ENCODE data around the gene CDH22.

CDH22 gene

DNA sequence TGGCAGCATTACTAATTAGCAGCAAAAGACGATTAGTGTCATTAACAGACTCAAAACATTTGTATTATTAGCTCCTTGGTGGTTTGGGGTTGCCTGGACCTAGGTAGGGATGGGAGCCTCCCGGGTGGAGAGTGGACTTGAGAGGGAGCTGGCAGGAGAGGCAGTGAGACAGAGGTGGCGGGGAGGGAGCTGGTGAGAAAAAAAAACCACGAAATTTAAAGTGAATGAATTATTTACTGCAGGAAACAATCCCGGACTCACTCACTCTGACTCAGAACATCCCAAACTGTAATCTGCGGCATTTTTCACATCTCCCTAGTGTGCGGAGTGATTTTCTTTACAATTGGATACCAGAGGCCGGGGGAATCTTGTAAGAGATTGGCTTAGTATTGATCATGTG lies 14.3 kb upstream of the CDH22 start:
- no peak for DNase-seq

DNA sequence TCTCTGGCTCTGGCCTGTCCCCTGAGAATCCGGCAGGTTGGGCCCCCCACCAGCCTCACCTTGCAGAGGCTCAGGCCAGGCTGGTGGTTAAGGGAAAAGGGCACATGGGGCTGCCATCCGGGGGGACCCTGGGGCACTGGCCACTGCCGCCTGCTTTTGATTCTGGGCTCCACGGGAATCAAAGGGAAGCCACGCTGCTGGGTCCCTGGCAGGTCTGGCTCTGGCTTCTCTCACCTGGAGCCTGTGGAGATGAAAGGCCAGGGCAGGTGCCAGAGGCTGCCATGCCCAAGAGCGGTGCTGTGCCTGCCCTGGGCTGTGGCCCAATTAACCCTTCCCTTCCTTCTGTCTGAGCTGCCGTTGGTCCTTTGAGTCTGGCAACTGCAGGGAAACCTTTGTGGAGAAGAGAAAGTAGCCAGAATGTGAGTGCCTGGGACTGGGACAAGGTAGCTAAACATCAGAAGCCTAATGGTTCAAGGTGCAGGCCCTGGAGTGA lies 9.4 kb upstream of the CDH22 start:
- no peak for DNase-seq

DNA sequence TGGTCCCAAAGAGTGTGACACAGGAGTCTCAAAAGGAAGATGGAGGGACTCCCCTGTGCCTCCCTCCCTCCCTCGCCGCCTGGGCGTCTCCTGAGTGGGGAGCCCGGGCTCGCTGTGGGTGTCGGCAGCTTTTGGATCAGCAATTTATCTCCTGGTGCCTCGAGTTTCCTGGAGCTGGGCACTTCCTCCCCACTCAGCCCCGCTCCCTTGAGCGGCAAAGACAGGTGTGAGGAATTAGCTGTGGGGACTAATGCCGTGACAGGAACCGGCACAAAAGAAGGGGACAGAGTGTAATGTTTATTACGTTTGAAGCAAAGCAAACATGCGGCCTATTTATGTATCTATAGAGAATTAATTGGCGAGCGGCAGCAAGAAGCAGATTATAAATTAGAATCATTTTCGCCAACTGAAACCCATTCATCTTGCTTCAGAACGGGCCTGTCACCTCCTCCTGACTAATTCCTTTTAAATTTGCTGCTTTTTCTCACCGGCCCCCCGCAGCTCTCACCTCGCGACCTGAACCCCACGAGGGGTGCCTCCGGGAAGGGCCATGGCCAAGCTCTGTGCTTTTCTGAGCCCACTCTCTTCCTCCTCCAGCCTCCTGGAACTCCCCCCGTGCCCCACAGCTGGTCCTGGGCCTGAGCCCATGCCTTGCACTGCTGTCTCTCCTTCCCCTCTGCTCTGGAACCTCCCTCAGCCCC lies 8.8 kb upstream of the CDH22 start:
- DNase-seq: no peak

DNA sequence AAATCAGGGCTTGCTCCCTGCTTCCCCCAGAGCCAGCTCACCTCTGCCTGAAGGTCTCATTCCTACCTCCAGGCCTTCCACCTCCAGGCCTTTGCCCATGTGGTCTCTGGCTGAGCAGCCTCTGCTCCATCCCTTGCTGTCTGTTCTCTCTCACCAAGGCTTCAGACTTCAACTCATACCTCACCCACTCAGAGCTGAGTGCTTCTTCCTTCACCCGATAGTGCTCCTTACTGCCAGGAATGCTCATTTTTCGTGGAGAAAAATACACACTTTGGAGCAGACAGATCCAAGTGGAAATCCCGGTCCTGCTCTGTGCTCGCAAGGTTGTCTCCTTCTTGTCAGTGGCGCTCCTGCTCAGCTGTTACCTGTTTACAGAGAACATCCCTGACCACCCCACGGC lies 7.0 kb upstream of the CDH22 start:
- DNase-seq: no peak

DNA sequence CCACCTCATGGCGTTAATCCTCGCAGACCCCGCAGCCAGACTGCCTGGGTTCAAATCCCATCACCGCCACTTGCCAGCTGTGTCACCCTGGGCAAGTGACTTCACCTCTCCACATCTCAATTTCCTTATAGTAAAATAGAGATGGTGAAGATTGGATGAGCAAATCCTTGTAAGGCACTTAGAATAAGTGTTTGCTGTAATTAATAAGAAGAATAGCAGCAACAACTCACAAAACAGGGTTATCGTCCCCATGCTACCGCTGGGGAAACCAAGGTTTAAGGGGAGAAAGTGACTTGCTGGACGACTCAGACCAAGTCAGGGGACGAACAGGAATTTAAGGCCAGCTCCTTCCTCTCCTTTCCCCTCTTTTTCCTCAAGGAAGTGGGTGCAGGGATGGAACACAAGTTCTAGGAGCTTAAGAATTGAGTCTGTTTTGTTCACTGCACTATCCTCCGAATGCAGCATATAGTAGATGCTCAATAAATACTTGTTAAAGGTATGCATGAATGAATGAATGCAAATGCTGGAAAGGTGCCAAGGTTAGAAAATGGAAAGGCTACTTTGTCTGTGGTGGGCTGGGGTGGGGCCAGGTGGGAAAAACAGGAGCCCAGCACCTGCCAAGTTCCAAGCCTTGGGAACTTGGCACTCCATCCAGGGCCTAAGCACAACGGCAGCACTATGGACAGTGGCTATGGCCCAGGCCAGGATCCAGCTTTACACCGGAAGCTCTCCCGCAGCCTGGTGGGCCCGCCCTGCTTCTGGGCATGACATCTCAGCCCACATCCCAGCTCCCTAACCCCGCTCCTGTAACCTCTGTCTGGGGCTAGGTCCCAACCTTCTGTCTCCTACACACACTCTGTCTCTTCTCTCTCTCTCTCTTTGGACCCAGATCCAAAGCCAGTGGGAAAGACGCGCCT lies 4.9 kb upstream of the CDH22 start:
- DNase-seq: no peak

DNA sequence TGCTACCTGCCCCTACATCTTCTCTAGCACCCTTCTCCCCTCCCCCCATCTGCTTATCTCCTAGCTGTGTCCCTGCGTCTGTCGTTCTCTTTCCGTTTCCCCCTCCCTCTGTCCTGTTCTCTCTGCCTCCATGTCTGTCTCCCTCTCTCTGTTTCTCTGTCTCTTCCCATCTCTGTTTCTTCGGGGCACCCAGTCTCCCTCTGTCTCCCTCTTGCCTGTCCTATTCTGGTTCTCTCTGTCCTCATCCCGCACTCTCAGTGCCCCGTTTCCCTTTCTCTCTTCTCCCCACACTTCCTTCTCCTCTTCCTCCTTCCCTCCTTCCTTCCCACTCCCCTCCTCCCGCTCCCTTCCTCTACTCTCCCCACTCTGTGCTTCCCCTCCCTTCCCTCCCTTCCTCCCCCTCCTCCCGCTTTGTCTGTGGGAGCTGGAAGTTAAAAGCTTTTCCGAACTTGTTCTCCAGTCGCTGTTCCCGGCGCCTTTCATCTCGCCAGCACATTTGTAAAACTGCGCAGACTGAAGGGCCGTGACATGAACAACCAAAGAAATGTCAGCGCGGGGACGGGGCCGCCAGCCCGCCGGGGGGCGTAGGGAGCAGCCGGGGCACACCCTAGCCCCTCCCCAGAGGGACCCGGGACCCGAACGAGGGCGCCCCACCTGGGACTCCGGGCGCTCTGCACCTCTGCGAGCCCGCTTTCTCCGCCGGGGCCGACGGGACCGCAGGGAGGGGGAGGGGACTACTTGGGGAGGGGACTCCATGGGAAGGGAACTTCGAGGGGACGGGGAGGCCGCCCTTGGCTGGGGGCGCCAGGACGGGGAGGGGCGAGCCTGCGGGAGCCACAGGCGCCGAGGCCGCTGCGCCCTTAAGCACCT lies 4.0 kb upstream of the CDH22 start:
- DNase-seq: no peak

DNA sequence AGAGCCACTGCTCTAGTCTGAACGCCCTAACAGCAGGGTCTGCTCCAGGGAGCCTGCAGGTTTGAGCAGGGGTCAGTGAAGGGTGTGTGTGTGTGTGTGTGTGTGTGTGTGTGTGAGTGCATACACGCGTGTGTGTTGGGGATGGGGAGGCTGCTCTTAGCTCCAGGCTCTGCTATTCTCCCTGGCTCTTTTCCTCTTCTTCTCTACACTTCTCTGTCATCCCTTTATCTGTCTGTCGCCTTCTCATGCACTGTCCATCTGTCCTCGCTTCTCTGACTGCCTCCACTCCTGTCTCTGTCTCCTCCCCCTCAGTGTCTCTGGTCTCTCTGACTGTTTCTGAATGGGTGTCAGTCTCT lies 3.4 kb upstream of the CDH22 start:
- no peak for DNase-seq

DNA sequence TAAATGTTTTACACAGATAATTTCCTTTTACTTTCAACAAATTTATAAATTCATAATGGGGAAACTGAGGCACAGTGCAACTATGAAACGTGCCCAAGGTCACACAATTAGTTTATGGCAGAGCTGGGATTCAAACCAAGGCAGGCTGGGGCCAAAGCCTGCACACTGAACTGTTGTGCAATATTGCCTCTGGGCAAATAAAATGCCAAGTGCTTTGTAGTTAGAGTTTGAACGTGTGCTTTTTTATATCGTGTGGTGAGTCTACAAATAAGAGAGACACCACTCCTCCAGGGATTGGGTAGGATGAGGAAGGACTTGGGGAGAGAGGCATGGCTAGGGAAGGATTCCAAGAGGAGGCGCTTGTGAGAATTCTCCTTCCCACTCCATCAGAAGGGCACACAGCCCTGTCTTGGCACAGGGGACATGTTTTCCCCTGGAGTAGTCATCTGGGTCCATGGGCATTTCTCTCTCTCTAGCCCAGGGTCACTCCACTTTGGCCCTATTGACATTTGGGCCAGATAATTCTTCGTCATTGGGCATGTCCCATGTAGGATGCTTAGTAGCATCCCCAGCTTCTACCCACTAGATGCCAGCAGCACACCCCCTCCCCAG lies 2.8 kb upstream of the CDH22 start:
- no peak for DNase-seq

DNA sequence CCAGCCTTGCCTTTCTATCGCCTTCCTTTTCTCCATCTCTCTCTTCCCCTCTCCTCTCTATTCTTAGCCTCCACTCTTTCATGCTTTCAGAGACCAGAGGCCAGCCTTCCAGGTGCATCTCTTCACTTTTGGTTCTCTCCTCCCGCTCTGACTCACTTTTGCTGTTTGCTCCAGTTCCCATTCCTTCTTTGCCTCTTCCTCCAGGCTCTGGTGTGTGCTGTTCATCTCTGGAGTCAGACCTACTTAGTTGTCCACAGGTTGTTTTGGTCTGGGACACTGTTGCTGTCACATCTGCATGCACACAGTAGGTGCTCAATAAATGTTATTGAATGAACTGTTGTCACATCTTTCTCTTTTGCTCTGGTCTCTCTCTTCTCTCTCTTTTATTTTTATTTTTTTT lies 1.6 kb upstream of the CDH22 start:
- no peak for DNase-seq

DNA sequence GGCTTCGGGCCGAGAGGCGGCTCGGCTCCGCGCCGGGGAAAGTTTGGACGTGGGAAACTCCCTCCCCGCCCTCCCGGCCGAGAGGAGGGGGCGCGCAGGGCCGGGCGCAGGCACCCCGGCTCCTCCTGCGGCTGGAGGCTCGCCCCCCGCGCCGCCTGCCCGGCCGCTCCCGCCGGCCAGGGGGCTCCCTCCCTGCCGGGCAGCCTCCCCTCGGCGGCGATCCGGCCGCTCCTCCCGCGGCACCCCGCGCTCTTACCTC lies 370 bp downstream of the CDH22 start:
- no peak for DNase-seq

DNA sequence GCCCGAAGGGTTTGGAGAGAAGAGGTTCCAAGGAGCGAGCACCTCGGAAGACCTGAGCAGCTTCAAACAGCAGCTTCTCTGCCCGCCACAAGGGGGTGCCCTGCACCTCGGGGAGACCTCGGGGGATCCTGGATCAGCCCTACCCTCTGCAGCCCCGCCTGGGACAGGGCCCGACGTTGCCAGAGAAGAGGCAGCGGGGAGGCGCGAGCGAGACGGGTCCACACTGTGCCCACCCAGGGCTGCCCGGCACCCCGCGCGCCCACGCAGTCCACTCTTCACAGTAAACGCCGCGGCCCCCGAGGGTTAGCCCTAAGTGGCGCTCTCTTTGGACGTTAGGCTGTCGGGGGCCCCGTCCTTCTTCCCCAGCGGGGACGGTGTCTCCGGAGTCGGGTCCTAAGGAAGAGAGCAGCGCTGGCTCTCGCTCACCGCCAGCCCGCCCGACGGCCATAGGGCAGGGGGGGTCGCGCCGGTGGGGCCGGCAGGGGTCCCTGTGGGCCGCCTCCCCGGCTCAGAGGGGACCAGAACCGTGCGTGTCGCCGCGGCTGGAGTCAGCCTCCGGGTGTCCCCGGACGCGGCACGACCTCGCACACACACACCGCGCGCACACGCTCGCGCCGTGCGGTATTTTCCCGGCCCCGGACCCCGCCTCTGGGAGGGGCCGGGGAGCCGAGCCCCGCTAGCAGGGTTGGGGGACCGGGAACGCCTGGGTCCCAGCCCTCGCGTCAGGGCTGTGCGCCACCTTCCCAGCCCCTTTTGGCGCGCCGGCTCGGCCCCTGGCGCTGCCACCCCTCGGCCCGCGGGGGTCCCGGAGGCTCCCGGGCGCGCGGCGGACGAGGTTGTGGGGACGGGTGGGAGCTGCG lies 929 bp downstream of the CDH22 start:
- DNase-seq: no peak

DNA sequence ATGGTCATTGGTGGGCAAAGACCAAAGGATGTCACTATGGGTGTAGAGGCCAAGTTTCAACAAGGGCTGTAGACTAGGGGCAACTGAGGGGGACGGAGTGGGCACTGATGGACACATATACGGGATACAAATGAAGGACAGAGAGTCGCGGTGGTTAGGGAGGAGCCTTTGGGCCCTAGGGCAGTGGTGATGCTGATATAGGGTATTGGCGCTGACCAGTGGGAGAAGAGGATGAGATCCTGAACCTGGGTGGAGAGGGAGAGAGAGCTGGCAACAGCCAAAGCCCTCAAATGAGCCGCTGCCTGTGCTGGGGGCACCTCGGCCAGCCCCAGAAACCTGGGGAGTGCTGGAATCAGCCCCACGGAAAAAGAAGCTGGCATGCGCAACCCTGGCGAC lies 1.6 kb downstream of the CDH22 start:
- no peak for DNase-seq

DNA sequence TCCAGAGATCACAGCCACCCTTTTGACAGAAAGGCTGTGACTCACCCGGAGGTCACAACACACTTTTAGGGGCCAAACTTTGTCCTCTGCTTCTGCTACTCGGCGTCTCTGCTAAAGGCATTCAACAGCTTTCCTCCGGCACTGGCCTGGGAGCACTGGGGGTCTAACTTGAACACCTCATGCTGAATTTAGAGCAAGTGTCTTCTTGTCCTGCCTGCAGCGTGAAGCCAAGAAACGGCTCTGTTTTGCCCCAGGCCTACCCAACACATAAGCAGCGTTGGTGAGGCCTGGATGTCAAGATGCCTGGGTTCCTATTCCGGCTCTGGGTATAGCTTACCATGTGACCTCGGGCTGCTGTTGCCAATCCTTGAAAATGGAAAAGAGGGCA lies 2.3 kb downstream of the CDH22 start:
- DNase-seq: no peak

DNA sequence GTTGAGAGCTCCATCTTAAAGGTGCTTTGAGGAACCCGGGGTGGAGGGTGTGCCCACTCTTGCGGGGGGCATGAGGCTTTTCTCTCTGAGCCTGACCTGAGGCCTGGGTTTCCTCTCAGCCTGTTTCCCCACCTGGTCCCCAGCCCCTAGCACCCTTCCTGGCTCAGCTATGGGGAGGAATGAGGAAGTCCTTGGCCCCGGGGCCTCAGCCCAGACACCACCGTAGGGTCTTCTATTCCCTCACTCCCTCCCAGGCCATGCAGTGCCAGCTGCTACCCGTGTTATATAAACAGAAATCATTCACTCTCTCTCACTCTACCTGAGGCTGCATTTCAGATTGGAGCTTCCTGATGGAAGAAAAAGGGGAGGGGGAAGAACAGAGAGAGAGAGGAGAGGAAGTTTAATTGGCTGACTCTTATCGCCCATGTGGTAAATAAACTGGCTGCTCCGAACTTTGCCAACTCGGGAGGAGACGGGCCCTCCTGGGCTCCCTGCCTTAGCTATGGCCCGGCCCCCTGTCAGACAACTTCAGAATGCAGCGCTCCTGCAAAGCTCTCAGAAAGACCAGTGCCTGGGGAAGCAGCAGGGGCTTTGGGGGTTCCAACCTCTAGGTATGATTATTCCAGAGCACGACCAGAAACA lies 2.8 kb downstream of the CDH22 start:
- no peak for DNase-seq

DNA sequence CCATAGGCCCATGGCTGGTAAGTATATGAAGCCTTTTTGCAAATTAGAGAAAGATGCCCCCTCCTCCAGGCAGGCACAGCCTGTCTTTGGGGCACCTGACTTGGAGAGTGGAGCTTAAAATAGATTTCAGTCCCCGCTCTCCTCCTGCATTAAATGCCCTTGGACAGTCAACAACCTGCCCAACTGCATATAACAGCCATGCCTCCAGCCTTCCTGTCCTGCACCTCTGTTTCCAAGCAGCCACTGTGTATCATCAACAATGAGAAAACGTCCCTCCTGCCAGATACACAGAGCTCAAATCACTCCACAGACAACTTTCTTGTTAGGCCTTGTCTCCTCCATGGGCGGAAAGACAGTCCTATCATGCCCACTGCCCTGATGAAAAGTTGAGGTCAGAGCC lies 3.4 kb downstream of the CDH22 start:
- no peak for DNase-seq

DNA sequence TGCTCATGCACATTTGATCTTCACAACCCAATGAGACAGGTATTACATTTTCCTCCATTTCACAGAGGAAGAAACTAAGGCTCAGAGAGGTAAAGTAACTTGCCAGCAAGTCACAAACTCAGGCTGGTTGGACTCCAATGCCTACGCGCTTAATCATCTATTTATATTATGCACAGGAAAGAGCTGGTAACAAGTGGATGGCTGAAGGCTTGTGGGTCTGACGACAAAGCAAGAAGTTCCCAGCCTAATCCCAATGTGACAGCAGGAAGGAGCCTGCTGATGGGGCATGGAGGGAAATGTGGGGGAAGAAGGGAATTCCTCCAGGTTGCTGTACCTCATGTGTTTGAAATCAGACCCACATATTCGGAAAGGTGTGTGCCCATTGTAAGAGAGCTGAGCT lies 3.9 kb downstream of the CDH22 start:
- DNase-seq: no peak

DNA sequence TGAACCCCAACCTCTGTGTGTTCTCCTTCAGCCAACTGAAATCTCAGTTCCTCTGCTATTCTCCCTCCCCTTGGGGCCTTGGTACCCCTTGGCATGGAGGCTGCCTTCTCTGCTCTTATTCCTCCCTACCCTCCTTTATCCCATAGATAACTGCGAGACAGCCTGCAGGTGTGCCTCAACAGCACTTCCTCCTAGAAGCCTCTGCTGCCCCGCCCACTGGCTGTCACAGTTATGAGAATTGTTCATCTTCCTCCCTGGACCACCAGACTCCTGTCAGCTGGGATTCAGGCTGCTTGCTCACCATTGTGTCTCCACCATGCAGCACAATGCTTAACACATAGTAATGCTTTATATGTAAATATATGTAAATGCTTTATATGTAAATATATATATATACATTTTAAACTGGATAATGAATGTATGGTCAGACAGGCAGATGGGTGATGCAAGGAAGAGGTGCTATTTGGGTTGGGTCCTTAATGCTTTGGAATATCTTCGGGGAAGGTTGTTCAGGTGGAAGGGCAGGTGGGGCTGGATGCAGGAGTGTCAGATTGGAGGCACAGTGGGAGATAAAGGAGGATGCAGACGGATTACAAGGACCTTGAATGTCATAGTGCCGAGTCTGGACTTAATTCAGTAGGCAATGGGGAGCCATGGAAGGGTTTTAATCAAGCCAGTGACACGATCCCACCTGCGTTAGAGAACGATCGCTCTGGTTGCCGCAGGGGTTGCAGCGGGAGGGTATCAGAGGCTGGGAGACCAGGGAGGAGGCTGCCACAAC lies 4.9 kb downstream of the CDH22 start:
- no peak for DNase-seq

DNA sequence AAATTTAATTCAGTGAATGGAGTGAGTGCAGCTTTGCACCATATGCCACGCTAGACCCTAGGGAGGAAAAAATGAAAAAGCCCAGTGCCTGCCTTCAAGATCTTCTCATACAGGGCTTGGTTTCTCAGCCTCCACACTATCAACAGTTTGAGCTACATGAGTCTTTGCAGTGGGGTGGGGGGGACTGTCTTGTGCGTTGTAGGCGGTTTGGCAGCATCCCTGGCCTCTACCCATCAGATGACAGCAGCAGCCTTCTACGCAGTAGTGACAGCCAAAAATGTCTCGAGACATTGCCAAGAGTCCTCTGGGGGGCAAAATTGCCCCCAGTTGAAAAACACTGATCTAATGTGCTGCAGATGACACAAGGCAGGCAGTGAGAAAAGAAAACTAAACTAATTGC lies 6.2 kb downstream of the CDH22 start:
- no peak for DNase-seq

DNA sequence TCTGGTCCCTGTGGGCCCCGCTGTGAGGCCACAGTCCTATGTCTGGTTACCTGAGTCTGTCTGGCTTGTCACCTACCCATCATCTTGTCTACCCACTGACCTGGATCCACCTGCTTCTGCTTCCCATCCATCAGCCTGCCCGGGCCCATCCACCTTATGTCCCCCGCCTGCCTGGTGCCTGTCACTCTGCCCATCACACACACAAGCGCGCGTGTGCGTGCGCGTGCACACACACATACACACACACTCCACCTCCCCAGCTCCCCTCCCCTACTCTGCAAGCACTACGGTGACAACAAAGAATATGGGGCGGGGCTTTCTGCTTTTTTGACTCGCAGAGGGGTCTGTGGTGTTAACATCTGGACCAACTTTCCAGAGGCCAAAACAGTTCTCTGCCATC lies 8.0 kb downstream of the CDH22 start:
- DNase-seq: no peak

DNA sequence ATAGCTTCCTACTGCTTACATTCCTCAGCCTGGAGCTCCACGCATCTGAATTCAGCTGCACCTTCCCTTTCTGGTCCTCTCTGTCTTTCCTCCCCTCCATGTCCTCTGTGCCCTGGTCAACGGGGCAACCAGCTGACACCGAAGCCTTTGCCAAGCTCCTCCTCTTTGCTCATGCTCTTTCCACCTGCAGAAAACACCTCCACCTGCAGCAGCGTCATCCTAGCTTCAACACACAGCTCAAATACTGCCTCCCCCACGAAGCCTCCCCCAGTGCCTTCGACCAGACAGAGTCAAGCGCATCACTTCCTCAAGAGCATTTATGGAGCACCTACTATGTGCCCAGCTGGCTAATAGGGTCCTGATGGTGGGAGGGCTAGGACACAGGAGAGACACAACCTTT lies 9.2 kb downstream of the CDH22 start:
- DNase-seq: no peak

DNA sequence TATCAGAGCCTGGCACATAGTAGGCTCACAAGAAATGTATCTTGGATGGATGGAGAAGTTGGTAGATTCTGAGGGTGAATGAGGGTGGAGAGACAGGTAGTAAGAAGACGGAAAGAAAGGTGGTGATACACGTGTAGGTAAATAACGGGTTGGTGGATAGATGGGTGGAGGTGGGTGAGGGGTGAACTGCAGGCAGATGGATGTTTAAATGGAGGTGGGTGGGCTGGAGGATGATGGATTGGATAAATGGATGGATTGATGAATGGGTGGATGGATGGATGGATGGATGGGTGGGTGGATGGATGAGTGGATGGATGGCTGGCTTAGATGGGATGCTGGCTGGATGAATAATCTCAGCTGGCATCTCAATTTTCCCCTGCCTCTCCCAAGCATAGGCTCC lies 9.9 kb downstream of the CDH22 start:
- no peak for DNase-seq

Measured in cortex of kidney (tissue), 1 donor.